ENCODE data around the gene CFAP99. TPM values are rescaled to one million over a fixed set of nuclear protein-coding genes. Genes with fewer than 3 reads are reported as not detected.

Gene CFAP99
- not detected in 2 replicates for total RNA-seq

DNA sequence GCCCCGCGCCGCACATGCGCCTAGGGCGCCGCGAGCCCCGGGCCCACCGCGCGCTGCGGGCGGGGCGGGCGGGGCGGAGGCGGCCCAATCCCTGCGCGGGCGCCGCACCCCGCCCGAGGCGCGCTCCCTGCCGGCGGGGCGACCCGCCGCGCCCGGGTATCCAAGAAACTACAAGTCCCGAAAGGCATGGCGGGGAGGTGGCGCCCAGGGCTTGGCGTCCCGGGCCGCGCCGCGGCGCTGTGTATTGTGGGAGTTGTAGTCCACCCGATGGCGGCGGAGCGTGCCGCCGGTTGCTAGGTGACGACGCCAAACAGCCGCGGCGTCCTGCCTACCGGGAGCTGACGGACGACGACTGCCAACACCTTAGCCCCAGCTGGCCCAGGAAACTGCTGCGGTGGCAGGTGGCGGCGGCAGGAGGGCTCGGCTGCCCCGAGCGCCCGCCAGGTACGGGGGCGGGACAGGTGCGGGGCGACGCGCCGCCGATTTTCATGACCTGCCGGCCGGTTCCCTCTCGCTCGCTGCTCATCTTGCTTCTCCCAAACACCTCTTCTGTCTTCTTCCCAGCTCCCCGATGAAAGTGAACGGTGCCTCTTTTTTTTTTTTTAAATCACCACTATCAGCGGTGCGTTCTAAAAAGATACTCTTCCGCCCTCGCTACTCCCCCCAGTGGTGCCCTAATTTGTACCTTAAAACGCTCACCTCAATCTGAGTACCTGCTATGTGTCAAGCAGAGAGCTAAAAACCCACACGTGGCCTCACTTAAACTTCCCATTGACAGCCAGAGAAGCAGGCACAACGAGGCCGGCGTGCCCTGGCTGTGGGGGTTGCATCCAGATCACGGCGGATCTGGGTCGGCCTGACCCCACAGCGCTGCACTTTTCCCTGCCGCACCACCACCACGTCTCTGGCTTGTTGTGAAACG is at the start of gene CFAP99:
Gene CFAP99, plus strand, starts transcription at position 306 of the 922 bp plus-strand sequence.

DNA sequence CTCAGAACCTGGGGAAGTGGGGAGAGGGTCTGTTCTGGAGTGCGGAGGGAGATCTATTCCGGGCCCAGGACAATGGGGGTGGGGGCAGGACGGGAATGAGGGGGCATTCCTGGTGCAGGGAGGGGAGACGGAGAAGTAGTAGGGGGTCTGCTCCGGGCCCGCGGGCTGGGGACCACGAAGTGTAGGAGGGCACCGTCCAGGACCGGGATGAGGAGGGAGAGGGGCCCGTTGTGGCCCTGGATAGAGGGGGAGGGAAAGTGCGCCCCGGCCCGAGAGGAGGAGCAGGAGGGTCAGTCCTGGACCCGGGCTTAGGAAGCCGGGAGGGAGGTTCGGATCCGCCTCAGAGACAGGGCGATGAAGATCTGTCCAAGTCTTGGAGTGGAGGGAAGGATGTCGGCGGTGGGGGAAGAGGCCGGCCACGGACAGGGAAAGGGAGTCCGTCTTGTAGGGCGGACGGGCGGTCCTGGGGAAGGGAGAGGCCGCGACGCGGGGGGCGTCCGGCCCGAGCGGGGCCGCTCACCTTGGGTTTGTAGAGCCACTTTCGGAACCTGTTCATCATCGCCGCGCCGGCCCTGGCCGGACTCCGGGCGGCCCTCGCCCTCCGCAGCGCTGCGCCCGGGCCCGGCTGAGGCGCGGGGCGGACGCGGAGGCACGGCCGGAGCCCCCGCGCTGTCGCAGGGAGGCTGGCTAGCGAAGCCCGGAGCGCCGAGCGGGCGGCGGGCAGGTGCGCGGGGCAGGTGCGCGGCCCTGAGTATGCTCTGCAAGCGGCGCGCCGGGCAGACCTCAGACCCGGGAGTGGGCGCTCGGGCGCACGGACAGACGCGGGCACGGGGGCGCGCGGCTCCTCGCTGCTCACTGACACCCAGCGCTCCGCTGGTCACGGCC is 748 bp upstream of the CFAP99 start, which contains the start of gene ZFYVE28:
Gene ZFYVE28, minus strand, starts transcription at position 881 of the 885 bp plus-strand sequence. Its CDS starts 322 bp downstream, at position 559.

GRCh38 chr4:2468456-2469191 is 49.9 kb downstream of the CFAP99 start, which contains the start of gene RNF4:
Gene RNF4 (plus strand): TSS chr4:2469106. CDS start chr4:2490494, 21,388 bp downstream.

Other genes starting within 250 kb of the CFAP99 start
- 5.8 and 11.8 TPM in 2 replicates for gene HAUS3, start 176.8 kb upstream of the CFAP99 start, total RNA-seq
- 3.2 and 5.3 TPM in 2 replicates for gene POLN, start 176.8 kb upstream of the CFAP99 start, total RNA-seq
- 75.8 and 118 TPM in 2 replicates for gene MXD4, start 156.8 kb upstream of the CFAP99 start, total RNA-seq
- 14.8 and 23.3 TPM in 2 replicates for gene ZFYVE28, start 310 bp upstream of the CFAP99 start, total RNA-seq
- gene RNF4, start 50.2 kb downstream of the CFAP99 start, total RNA-seq = 51.8 and 60.5 TPM in 2 replicates
- 14.4 and 15.1 TPM in 2 replicates for gene FAM193A, start 117.7 kb downstream of the CFAP99 start, total RNA-seq